ENCODE results near the gene SCUBE1.

GRCh38 chr22:43158778-43159483 is 184.2 kb downstream of the SCUBE1 start:
- TF ChIP-seq, protein P1, sequence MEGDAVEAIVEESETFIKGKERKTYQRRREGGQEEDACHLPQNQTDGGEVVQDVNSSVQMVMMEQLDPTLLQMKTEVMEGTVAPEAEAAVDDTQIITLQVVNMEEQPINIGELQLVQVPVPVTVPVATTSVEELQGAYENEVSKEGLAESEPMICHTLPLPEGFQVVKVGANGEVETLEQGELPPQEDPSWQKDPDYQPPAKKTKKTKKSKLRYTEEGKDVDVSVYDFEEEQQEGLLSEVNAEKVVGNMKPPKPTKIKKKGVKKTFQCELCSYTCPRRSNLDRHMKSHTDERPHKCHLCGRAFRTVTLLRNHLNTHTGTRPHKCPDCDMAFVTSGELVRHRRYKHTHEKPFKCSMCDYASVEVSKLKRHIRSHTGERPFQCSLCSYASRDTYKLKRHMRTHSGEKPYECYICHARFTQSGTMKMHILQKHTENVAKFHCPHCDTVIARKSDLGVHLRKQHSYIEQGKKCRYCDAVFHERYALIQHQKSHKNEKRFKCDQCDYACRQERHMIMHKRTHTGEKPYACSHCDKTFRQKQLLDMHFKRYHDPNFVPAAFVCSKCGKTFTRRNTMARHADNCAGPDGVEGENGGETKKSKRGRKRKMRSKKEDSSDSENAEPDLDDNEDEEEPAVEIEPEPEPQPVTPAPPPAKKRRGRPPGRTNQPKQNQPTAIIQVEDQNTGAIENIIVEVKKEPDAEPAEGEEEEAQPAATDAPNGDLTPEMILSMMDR (IDR thresholded peaks at IDR 0.05; ENCODE audit: low read depth, low read length): no peak
- no peak for TF ChIP-seq MYC (IDR thresholded peaks at IDR 0.05; ENCODE audit: low read depth, low read length)
- TF ChIP-seq, protein P2, sequence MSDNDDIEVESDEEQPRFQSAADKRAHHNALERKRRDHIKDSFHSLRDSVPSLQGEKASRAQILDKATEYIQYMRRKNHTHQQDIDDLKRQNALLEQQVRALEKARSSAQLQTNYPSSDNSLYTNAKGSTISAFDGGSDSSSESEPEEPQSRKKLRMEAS (IDR thresholded peaks at IDR 0.05; ENCODE audit: low read depth, low read length): no peak
- no peak for TF ChIP-seq POLR2A (IDR thresholded peaks at IDR 0.05; ENCODE audit: extremely low read depth, insufficient read length)
